A673 (cell line): ENCODE measurements around the gene GAREM1. TPM values are rescaled to one million over a fixed set of nuclear protein-coding genes. Genes with fewer than 3 reads are reported as not detected.

Experiments
- BruUV-seq: library from RNA; stranded (reverse); fragments of 400-500 nt; replicated peaks from 2 replicates; lab custom pipeline; 2021; lab: Mats Ljungman, UMichigan
- CTCF ChIA-PET: fragments of 300-600 bp; sonication (Branson Sonifier 250); formaldehyde crosslinking; loops from one replicate; lab custom pipeline; 2022; ENCODE audit warnings: antibody characterized with exemption; lab: Charles Lee
- POLR2A ChIA-PET: fragments of 300-600 bp; sonication (Branson Sonifier 250); formaldehyde crosslinking; loops from one replicate; lab custom pipeline; 2022; ENCODE audit warnings: antibody characterized with exemption; ENCODE audit not compliant: low non-redundant PET; lab: Charles Lee
- DNase-seq: peaks from one replicate; pipeline ENCODE4 v3.0.0-alpha.2; 2015; ENCODE audit warnings: low spot score
- H3K27ac ChIP-seq: fragments of 200-600 bp; sonication (generic); 2 replicates; pipeline ENCODE4 v1.5.1; 2016; ENCODE audit warnings: mixed run types, low read depth, mild to moderate bottlenecking, mixed read lengths, antibody characterized with exemption, low read length; ENCODE audit not compliant: poor library complexity, severe bottlenecking
- H3K27me3 ChIP-seq: fragments of 200-600 bp; sonication (generic); replicated peaks from 2 replicates; pipeline ENCODE4 v1.6.1; 2017; ENCODE audit warnings: mixed run types, low read depth, mild to moderate bottlenecking, mixed read lengths, antibody characterized with exemption, low read length; ENCODE audit not compliant: insufficient read depth, poor library complexity
- H3K36me3 ChIP-seq: fragments of 200-600 bp; sonication (generic); 2 replicates; pipeline ENCODE4 v1.6.1; 2016; ENCODE audit warnings: mixed run types, mild to moderate bottlenecking, mixed read lengths, antibody characterized with exemption, low read length; ENCODE audit not compliant: insufficient read depth, poor library complexity, severe bottlenecking
- H3K4me1 ChIP-seq: fragments of 200-600 bp; sonication (generic); 2 replicates; pipeline ENCODE4 v1.6.1; 2017; ENCODE audit warnings: mixed run types, mild to moderate bottlenecking, mixed read lengths, antibody characterized with exemption, low read length; ENCODE audit not compliant: insufficient read depth, poor library complexity, severe bottlenecking
- H3K4me3 ChIP-seq: fragments of 200-600 bp; sonication (generic); 2 replicates; pipeline ENCODE4 v1.5.1; 2016; ENCODE audit warnings: low read depth, mixed run types, mild to moderate bottlenecking, mixed read lengths, low read length; ENCODE audit not compliant: poor library complexity, severe bottlenecking
- H3K9me3 ChIP-seq: fragments of 200-600 bp; sonication (generic); 2 replicates; pipeline ENCODE4 v1.6.1; 2016; ENCODE audit warnings: mixed run types, low read depth, mild to moderate bottlenecking, mixed read lengths, antibody characterized with exemption, low read length; ENCODE audit not compliant: poor library complexity, severe bottlenecking
- EZH2 ChIP-seq: fragments of 200-600 bp; sonication (generic); IDR thresholded peaks from 2 replicates; pipeline ENCODE4 v1.6.1; 2017; ENCODE audit warnings: borderline replicate concordance, low read depth, mild to moderate bottlenecking, mixed read lengths, antibody characterized with exemption, low read length; ENCODE audit not compliant: poor library complexity, severe bottlenecking
- intact Hi-C: fragments of 100-400 bp; cut with micrococcal nuclease; formaldehyde crosslinking; loops from one replicate; pipeline ENCODE4 v1.10.0; 2022; ENCODE audit not compliant: unreplicated experiment
- total RNA-seq: library from RNA; stranded (reverse); gene quantifications from 2 replicates; pipeline ENCODE4 v1.2.3, GENCODE V29; 2021
- TF ChIP-seq, protein P1 (sequence below): fragments of 300-800, 200-600 bp; sonication (generic); conservative IDR thresholded peaks from 2 replicates; pipeline ENCODE4 v1.5.1; 2017; ENCODE audit warnings: low read depth, mild to moderate bottlenecking, antibody characterized with exemption, low read length, moderate library complexity, mixed read lengths

GAREM1 gene
- total RNA-seq, 1 experiment from 2014 or later: 8.4 TPM

DNA sequence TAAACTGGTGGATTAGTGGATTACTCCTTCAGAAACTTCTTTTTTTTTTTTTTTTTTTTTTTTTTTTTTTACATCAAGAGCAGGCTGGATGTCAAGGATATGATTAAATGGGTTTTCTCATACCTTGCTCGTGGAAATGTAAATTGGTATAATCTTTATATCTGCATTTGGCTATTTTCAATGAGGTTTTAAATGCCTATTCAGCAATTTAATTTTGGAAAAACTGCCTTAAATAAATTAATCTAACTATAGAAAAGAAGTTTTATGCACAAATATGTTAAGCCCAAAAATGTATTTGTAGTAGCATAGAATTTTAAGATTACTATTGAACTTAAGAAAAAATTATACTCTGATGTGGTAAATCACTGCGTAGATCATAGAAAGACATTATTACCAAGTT lies 11.4 kb upstream of the GAREM1 start:
- no peak for DNase-seq
- Histone ChIP-seq H3K4me3 (no peak overlapping the region), H3K36me3 (no peaks in the 10 kb centered on the region), H3K27ac (no peak overlapping the region), H3K9me3 (no peaks in the 10 kb centered on the region), H3K27me3 (no peaks in the 10 kb centered on the region), H3K4me1 (peaks cover 12% of the 10 kb centered on the region)
- no TSS peak for BruUV-seq
- TF ChIP-seq, protein P1, sequence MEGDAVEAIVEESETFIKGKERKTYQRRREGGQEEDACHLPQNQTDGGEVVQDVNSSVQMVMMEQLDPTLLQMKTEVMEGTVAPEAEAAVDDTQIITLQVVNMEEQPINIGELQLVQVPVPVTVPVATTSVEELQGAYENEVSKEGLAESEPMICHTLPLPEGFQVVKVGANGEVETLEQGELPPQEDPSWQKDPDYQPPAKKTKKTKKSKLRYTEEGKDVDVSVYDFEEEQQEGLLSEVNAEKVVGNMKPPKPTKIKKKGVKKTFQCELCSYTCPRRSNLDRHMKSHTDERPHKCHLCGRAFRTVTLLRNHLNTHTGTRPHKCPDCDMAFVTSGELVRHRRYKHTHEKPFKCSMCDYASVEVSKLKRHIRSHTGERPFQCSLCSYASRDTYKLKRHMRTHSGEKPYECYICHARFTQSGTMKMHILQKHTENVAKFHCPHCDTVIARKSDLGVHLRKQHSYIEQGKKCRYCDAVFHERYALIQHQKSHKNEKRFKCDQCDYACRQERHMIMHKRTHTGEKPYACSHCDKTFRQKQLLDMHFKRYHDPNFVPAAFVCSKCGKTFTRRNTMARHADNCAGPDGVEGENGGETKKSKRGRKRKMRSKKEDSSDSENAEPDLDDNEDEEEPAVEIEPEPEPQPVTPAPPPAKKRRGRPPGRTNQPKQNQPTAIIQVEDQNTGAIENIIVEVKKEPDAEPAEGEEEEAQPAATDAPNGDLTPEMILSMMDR: no peak
- TF ChIP-seq EZH2: no peak
- CTCF ChIA-PET: interaction anchor here (0.5 kb wide), 1 partner anchor 192 kb away, joined by 3 read pairs; no protein-coding TSS in a partner anchor
- intact Hi-C loops: no loop called here
- POLR2A ChIA-PET: no interaction called here

DNA sequence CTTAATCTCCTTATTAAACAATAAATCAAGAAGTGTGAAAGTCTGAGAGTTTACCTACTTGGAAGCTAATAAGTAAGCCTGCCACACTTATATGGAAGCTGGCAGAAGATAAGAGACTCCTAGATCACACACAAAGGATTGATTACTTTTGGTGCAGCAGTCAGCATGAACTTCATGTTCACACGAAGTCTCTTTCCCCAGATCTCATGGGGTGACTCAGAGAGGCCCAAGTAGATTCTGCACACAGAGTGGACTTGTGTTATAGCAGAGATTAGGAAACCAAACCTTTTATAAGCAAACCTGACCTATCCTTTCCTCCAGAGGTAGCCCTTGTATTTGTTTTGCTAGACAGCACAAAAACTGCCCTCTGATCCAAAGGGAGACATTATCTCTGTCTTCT lies 9.9 kb upstream of the GAREM1 start:
- no peak overlapping the region for H3K27ac ChIP-seq
- DNase-seq: no peak
- ChIA-PET CTCF (no interaction called here), POLR2A (no interaction called here)
- H3K36me3 ChIP-seq: no peaks in the 10 kb centered on the region
- peaks cover 12% of the 10 kb centered on the region for H3K4me1 ChIP-seq
- H3K27me3 ChIP-seq: no peaks in the 10 kb centered on the region
- no TSS peak for BruUV-seq
- no peaks in the 10 kb centered on the region for H3K9me3 ChIP-seq
- TF ChIP-seq EZH2: no peak
- TF ChIP-seq, protein P1: no peak
- no peak overlapping the region for H3K4me3 ChIP-seq
- intact Hi-C loops: no loop called here

DNA sequence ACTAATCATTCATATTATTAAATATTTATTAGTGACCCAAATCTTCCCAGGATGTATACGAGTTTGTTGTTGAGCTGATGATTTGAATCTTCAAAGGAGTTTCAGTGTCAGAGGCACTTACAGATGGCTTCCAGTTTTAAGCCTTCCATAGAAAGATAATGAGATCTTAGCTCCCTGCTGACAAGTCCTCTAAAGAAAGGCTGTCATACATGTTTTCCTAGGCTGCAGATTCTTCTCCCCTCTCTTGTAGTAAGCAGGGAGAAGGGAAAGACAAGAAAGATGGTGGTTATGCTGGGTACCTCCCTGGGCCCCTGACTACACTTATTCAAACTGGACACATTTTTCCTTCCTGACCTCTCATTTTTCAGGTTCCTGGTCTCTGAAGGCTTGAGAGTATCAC lies 8.1 kb upstream of the GAREM1 start:
- no peaks in the 10 kb centered on the region for H3K36me3 ChIP-seq
- POLR2A ChIA-PET: no interaction called here
- DNase-seq: peak; percentile 45
- no peaks in the 10 kb centered on the region for H3K27me3 ChIP-seq
- H3K4me1 ChIP-seq: peaks cover 12% of the 10 kb centered on the region
- TF ChIP-seq EZH2: no peak
- TF ChIP-seq, protein P1: no peak
- H3K27ac ChIP-seq: no peak overlapping the region
- intact Hi-C loops: no loop called here
- BruUV-seq: no TSS peak
- H3K9me3 ChIP-seq: no peaks in the 10 kb centered on the region
- no peak overlapping the region for H3K4me3 ChIP-seq
- CTCF ChIA-PET: no interaction called here
